Daoy (cell line): ENCODE data around the gene FAM227A. TPM values are rescaled to one million over a fixed set of nuclear protein-coding genes. Genes with fewer than 3 reads are reported as not detected.
"Not testable (repeated sequence)": the region's sequence is repeated elsewhere in the genome, so short reads cannot be mapped to it uniquely, and the experiment has no call there.

Experiments used
- DNase-seq: peaks from one replicate; pipeline ENCODE4 v3.0.0-alpha.2; 2015; ENCODE audit warnings: low read depth
- total RNA-seq: library from RNA; depleted of rRNA; stranded (reverse); fragments of >200 nt; shearing (Covaris generic); gene quantifications from 2 replicates; pipeline ENCODE4 v1.2.3, GENCODE V29; 2014

The FAM227A gene
- total RNA-seq, 1 experiment from 2014 or later = 0.80 TPM

GRCh38 chr22:38657045-38657909, 1.1 kb upstream of the FAM227A start:
- DNase-seq = peak; percentile 29

- DNase-seq = peak; percentile 17
These were observed 505 bp downstream of the FAM227A start for GRCh38 chr22:38655519-38656255.

GRCh38 chr22:38653741-38654140, 2.5 kb downstream of the FAM227A start:
- no peak for DNase-seq

- no peak for DNase-seq
These were observed 3.3 kb downstream of the FAM227A start for GRCh38 chr22:38652859-38653258.

GRCh38 chr22:38649841-38650522, 6.2 kb downstream of the FAM227A start:
- DNase-seq = no peak

GRCh38 chr22:38645430-38645829, 10.8 kb downstream of the FAM227A start:
- DNase-seq = no peak

GRCh38 chr22:38644245-38644644, 11.9 kb downstream of the FAM227A start:
- DNase-seq = not testable (repeated sequence)

- no peak for DNase-seq
These were observed 14.6 kb downstream of the FAM227A start for GRCh38 chr22:38641476-38642040.

- DNase-seq = no peak
These were observed 17.5 kb downstream of the FAM227A start for GRCh38 chr22:38638728-38639127.

GRCh38 chr22:38638216-38638615, 18.0 kb downstream of the FAM227A start:
- no peak for DNase-seq

- DNase-seq = no peak
These were observed 23.7 kb downstream of the FAM227A start for GRCh38 chr22:38632528-38632927.

GRCh38 chr22:38631724-38632123, 24.5 kb downstream of the FAM227A start:
- no peak for DNase-seq

- no peak for DNase-seq
These were observed 27.1 kb downstream of the FAM227A start for GRCh38 chr22:38629108-38629507.

- DNase-seq = no peak
These were observed 27.7 kb downstream of the FAM227A start for GRCh38 chr22:38628444-38628843.

GRCh38 chr22:38623351-38623750, 32.8 kb downstream of the FAM227A start:
- peak; percentile 22 for DNase-seq

GRCh38 chr22:38618682-38619081, 37.5 kb downstream of the FAM227A start:
- no peak for DNase-seq

GRCh38 chr22:38618258-38618657, 37.9 kb downstream of the FAM227A start:
- no peak for DNase-seq

- not testable (repeated sequence) for DNase-seq
These were observed 41.2 kb downstream of the FAM227A start for GRCh38 chr22:38615064-38615405.

- DNase-seq = no peak
These were observed 41.7 kb downstream of the FAM227A start for GRCh38 chr22:38614332-38615063.

GRCh38 chr22:38613588-38613987, 42.6 kb downstream of the FAM227A start:
- no peak for DNase-seq

GRCh38 chr22:38612217-38613006, 43.8 kb downstream of the FAM227A start:
- no peak for DNase-seq
